Kidney (tissue), 14 donors: ENCODE results near the gene LY6G6F. TPM values are rescaled to one million over a fixed set of nuclear protein-coding genes. Genes with fewer than 3 reads are reported as not detected.

Source experiments
- DNase-seq, 5 donors: peaks; one replicate each; pipeline ENCODE4 v3.0.0-alpha.2; 2013 to 2020
- FAIRE-seq: peaks from 2 replicates; lab custom pipeline; 2012; peaks lifted over from hg19 to GRCh38; lab: Jason Lieb, UNC
- H3K27ac ChIP-seq, 2 donors: one replicate each; pipeline ENCODE4 v1.7.0; 2013; ENCODE audit warnings: low read depth in 2 of 2, low read length in 2 of 2, inconsistent platforms in 1 of 2
- H3K27me3 ChIP-seq: one replicate; pipeline ENCODE4 v1.7.1; 2013; ENCODE audit warnings: low read length, inconsistent platforms; ENCODE audit not compliant: control insufficient read depth, insufficient read depth
- H3K36me3 ChIP-seq, 3 donors: one replicate each; pipeline versions ENCODE4 v1.7.0 to v1.7.1; 2013; ENCODE audit warnings: low read length in 3 of 3, control low read depth in 1 of 3, inconsistent platforms in 1 of 3; ENCODE audit not compliant: insufficient read depth in 3 of 3, control insufficient read depth in 2 of 3
- H3K4me1 ChIP-seq, 3 donors: one replicate each; pipeline versions ENCODE4 v1.7.0 to v1.7.1; 2013; ENCODE audit warnings: low read length in 3 of 3, inconsistent platforms in 1 of 3, low read depth in 1 of 3; ENCODE audit not compliant: control insufficient read depth in 2 of 3, insufficient read depth in 2 of 3
- H3K4me3 ChIP-seq, 3 donors: one replicate each; pipeline versions ENCODE4 v1.7.0 to v1.8.1; 2013; ENCODE audit warnings: low read length in 3 of 3, control low read depth in 1 of 3, inconsistent platforms in 1 of 3
- H3K9ac ChIP-seq, 3 donors: one replicate each; pipeline versions ENCODE4 v1.7.0 to v1.7.1; 2013; ENCODE audit warnings: low read length in 3 of 3, control low read depth in 1 of 3, inconsistent platforms in 1 of 3
- H3K9me3 ChIP-seq, 3 donors: one replicate each; pipeline versions ENCODE4 v1.7.0 to v1.7.1; 2013; ENCODE audit warnings: low read length in 3 of 3, control low read depth in 1 of 3, inconsistent platforms in 1 of 3; ENCODE audit not compliant: control insufficient read depth in 2 of 3, insufficient read depth in 1 of 3
- intact Hi-C: fragments of 100-400 bp; cut with DNase I; formaldehyde crosslinking; loops from one replicate; pipeline ENCODE4 v1.11.1; 2022
- polyA plus RNA-seq: library from polyadenylated mRNA; stranded (reverse); fragments of 350-450 nt; fragmentation: Illumina TruSeq; extraction: RNeasy Lipid Tissue Mini Kit (QIAGEN cat#74804); gene quantifications from one replicate; pipeline ENCODE4 v1.2.3, GENCODE V29; 2014; ENCODE audit warnings: low read depth, low replicate concordance; ENCODE audit not compliant: insufficient read depth
- total RNA-seq: library from RNA; stranded (reverse); fragmentation: NEBNext Ultra II Directional; extraction: Animal tissue kit (Norgen Biotek cat#: 25700); gene quantifications from one replicate; pipeline ENCODE4 v1.2.1, GENCODE V29; 2021
- TF ChIP-seq, protein P1 (sequence below): IDR thresholded peaks from 3 replicates; pipeline ENCODE4 v1.5.1; 2012; ENCODE audit warnings: mild to moderate bottlenecking, moderate library complexity, borderline replicate concordance; ENCODE audit not compliant: insufficient read depth; ENCODE audit errors: extremely low read depth
- donor health status: control.
- donor health status: control.
- donor health status: control.
- donor health status: control.
- donor health status: control.
- donor health status: DM: yes; HTN: yes; CAD: no.
- donor health status: Normal renal cell carcinoma (clear cell type).

The LY6G6F gene
- total and polyA plus RNA-seq, 2 donors from 2014 or later = not detected

DNA sequence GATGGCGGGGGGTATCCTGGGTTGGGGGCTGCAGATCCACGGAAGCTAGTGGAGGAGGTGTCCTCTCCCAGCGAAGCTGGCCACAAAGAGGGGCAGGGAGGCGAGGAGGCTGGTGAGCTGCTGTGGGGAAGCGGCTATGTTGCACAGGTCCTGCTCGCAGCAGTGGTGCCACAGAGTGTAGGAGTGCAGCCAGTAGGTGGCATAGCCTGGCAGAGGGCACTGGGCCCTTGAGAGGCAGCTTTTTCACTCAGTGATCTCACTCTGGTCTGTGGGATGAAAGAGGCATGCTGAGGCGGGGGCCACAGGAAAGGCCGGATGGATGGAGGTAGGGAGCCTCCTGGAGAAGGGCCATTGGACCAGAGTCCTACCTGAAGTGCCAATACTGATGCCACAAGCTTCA is 5.6 kb downstream of the LY6G6F start:
- FAIRE-seq (no peak), DNase-seq (no peak)
- no peak overlapping the region for H3K4me3 ChIP-seq
- no peaks in the 10 kb centered on the region for H3K4me1 ChIP-seq
- H3K9ac ChIP-seq = no peak overlapping the region
- TF ChIP-seq, protein P1, sequence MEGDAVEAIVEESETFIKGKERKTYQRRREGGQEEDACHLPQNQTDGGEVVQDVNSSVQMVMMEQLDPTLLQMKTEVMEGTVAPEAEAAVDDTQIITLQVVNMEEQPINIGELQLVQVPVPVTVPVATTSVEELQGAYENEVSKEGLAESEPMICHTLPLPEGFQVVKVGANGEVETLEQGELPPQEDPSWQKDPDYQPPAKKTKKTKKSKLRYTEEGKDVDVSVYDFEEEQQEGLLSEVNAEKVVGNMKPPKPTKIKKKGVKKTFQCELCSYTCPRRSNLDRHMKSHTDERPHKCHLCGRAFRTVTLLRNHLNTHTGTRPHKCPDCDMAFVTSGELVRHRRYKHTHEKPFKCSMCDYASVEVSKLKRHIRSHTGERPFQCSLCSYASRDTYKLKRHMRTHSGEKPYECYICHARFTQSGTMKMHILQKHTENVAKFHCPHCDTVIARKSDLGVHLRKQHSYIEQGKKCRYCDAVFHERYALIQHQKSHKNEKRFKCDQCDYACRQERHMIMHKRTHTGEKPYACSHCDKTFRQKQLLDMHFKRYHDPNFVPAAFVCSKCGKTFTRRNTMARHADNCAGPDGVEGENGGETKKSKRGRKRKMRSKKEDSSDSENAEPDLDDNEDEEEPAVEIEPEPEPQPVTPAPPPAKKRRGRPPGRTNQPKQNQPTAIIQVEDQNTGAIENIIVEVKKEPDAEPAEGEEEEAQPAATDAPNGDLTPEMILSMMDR = peak; percentile 13
- no peaks in the 10 kb centered on the region for H3K27me3 ChIP-seq
- H3K36me3 ChIP-seq = no peaks in the 10 kb centered on the region
- intact Hi-C loops = no loop called here
- no peak overlapping the region for H3K27ac ChIP-seq
- no peaks in the 10 kb centered on the region for H3K9me3 ChIP-seq

GRCh38 chr6:31713465-31713864 is 6.8 kb downstream of the LY6G6F start:
- Histone ChIP-seq H3K4me1 (no peaks in the 10 kb centered on the region), H3K4me3 (no peak overlapping the region), H3K9me3 (no peaks in the 10 kb centered on the region), H3K27ac (no peak overlapping the region), H3K9ac (no peak overlapping the region), H3K27me3 (no peaks in the 10 kb centered on the region), H3K36me3 (no peaks in the 10 kb centered on the region)
- DNase-seq = no peak
- FAIRE-seq = no peak
- TF ChIP-seq, protein P1 = no peak
- intact Hi-C loops = no loop called here

DNA sequence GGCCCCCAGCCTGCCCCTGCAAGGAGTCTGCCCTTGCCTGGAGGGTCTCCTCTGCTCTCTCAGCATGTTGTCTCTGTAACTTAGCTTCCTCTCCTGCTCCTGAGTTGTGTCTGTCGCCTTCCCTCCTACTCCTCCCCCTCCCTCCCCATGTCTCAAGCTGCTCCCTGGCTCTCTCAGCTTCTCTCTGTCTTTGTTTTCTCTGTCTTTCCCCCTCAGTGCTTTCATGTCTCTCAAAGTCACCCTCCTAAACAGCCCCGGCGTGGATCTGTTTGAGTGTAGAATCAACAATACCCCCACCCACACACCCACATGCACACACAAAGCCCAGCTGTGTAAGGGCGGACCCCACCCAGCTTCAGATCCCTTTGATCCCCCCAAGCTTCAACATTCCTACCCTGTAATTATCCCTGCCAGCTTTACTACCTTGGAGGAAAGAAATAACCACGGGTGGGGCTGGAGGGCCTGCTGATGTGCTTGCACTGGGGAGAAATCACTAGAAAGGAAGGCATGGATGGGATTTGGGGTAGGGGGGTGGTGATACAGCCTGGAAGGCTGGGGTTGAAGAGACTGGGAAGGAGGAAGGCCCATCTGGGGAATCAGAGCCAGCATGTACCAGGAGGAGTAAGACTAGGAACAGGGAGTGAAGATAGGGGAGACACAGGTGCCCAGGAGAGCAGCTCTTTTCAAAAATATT is 7.5 kb downstream of the LY6G6F start:
- no peak overlapping the region for H3K27ac ChIP-seq
- intact Hi-C loops = no loop called here
- TF ChIP-seq, protein P1 = no peak
- FAIRE-seq (no peak), DNase-seq (peak in 3 of 5 donors; percentile 67 to 80 (median 77))
- no peak overlapping the region for H3K4me3 ChIP-seq
- H3K36me3 ChIP-seq = no peaks in the 10 kb centered on the region
- no peaks in the 10 kb centered on the region for H3K9me3 ChIP-seq
- H3K27me3 ChIP-seq = no peaks in the 10 kb centered on the region
- H3K4me1 ChIP-seq = no peaks in the 10 kb centered on the region
- H3K9ac ChIP-seq = no peak overlapping the region
